Right lobe of liver (tissue), 4 donors: ENCODE data around the gene TLE3.

Experiments used
- POLR2A ChIP-seq: fragments of 450-650 bp; IDR thresholded peaks from one replicate; pipeline ENCODE4 v1.6.1; 2017; ENCODE audit warnings: antibody characterized with exemption, mild to moderate bottlenecking
- TF ChIP-seq, protein P1 (sequence below), 4 donors: fragments of 200-600 bp in 3 of 4; fragments of 450-650 bp in 1 of 4; IDR thresholded peaks; one replicate each; pipeline versions ENCODE4 v1.5.1 to v1.8.0; 2016 to 2022; ENCODE audit warnings: antibody characterized with exemption in 4 of 4, mild to moderate bottlenecking in 2 of 4
- donor health status: DM: no; HTN: no; CAD: no.
- donor health status: DM: no; HTN: no; CAD: no.
- donor health status: DM: no; HTN: yes; CAD: no.

DNA sequence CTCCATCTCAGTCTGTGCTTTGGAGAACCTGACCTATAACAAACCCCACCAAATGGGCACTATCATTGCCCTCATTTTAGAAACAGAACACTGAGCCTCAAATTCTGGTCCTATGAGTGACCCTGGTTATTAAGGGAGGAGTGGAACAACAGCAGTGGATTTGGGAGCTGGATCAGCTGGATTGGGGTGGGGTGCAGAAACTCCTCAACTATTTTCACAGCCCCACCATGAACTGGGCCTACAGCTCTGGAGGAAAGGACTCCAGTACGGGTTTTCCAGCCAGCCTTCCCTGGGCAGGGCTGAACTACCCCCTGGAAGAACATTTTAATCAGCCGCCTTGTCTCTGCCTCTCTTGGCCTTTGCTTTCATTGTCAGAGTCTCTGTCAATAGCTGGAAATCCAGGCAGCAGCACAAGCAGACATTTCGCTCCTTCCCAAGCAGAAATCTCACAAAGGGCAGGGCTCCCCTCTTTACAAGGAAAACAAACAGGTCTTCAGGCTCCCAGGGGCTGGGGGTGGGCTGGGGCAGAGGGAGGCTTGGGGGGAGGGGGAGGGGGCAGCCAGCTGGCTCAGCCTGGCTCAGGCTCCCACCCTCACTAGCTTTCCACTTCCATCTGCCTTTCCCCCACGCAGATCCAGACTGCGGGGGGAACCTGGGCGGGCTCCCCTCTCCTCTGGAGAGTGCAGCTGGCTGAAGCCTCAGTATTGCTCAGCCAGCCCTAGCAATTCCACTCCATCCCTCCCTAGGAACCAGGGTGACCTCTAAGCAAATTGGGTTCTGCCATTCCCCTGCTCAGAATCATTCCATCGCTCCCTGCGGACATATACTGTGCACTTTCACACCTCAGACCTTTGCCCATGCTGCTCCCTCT lies 13.7 kb upstream of the TLE3 start:
- TF ChIP-seq POLR2A: no peak
- TF ChIP-seq, protein P1, sequence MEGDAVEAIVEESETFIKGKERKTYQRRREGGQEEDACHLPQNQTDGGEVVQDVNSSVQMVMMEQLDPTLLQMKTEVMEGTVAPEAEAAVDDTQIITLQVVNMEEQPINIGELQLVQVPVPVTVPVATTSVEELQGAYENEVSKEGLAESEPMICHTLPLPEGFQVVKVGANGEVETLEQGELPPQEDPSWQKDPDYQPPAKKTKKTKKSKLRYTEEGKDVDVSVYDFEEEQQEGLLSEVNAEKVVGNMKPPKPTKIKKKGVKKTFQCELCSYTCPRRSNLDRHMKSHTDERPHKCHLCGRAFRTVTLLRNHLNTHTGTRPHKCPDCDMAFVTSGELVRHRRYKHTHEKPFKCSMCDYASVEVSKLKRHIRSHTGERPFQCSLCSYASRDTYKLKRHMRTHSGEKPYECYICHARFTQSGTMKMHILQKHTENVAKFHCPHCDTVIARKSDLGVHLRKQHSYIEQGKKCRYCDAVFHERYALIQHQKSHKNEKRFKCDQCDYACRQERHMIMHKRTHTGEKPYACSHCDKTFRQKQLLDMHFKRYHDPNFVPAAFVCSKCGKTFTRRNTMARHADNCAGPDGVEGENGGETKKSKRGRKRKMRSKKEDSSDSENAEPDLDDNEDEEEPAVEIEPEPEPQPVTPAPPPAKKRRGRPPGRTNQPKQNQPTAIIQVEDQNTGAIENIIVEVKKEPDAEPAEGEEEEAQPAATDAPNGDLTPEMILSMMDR (IDR thresholded peaks at IDR 0.05): no peak
